ENCODE results near the gene PFDN2.

PFDN2 gene, protein sequence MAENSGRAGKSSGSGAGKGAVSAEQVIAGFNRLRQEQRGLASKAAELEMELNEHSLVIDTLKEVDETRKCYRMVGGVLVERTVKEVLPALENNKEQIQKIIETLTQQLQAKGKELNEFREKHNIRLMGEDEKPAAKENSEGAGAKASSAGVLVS

DNA sequence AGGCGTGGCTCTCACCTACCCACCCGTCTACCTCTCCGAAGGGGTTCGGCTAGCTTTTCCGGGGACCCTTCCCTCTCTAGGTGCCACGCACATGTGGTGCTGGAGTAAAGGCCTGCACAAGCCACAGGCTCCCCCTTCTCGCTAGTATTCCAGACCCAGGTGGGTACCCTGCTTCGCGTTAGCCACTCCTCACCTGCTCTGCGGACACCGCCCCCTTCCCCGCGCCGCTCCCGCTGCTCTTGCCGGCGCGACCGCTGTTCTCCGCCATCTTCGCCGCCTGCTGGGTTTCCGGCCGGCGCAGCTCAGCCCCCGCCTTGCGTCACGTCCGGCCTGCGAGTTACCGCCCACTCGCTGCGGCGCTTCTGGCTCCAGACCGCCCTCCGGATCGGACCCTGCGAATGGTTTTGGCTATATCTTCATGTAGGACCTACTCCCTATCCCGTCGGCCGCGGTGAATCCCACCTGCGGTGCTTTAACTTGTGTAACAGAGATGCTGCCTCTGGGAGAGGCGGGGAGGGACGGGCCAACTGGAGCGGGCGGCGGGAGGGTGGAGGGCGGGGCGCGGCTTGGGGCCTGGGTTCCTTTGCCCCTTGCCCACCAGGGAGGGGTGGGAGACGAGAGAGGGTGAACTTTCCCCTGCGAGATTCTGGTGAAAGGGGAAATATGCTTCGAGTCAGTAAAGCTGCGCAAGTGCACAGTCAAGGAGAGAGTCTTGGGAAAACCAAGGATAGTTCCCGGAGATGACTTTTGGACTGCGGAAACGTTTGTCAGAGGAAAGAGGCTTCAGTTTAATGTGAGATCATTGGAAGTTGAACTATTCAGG, at the start of gene PFDN2, which contains the start of gene NIT1:
PFDN2 (minus strand) TSS at position 279 of the 823 bp plus-strand sequence; CDS start at position 268, 11 bp downstream.
NIT1 (plus strand) TSS at position 347 of the 823 bp plus-strand sequence; CDS start at position 419, 72 bp downstream.
- Histone ChIP-seq H3K27me3 (ENCODE audit: control insufficient read depth in 2 of 2, insufficient read depth in 2 of 2, low read length in 2 of 2) (no peaks in the 10 kb centered on the region), H3K4me3 (ENCODE audit: low read length in 2 of 2) (peak within 1 kb of the TSS; percentile 76 to 98), H3K36me3 (ENCODE audit: control insufficient read depth in 2 of 2, insufficient read depth in 2 of 2, low read length in 2 of 2) (peaks cover 28 to 31% of the 10 kb centered on the region in 2 donors), H3K27ac (ENCODE audit: low read depth in 2 of 2, low read length in 2 of 2) (peak within 1 kb of the TSS; percentile 94 to 96), H3K9ac (ENCODE audit: low read depth in 1 of 2, low read length in 2 of 2) (peak within 1 kb of the TSS; percentile 80 to 94), H3K9me3 (ENCODE audit: control insufficient read depth in 2 of 2, low read length in 2 of 2) (no peaks in the 10 kb centered on the region), H3K4me1 (ENCODE audit: control insufficient read depth in 2 of 2, insufficient read depth in 2 of 2, low read length in 2 of 2) (peaks cover 27 to 28% of the 10 kb centered on the region in 2 donors)

DNA sequence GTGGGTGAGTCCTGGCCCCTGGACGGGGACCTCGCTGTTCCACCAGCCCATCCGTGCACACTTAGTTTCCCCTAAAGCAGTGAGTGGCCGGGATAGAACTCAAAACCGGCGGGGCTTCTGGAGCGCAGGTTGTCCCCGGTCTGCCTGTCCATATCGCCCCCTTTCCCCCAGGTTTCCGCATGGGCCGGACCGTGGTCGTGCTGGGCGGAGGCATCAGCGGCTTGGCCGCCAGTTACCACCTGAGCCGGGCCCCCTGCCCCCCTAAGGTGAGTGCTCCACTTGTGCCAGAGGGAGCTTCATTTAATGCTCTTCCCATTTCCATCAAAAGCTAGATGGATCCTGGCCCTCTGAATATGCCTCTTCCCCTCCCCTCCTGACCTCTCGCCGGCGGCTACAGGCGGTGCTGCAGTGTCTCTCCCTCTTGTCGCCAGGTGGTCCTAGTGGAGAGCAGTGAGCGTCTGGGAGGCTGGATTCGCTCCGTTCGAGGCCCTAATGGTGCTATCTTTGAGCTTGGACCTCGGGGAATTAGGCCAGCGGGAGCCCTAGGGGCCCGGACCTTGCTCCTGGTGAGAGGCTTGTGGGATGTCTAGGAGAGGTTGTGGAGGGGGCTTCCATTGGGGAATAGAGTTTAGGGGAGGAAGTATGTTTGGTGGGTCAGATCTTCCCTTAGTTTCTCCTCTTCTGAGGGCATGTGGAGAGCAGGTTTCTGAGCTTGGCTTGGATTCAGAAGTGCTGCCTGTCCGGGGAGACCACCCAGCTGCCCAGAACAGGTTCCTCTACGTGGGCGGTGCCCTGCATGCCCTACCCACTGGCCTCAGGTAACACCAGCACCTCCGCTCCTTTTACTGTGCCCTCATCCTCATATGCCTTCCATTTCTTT, 49.1 kb upstream of the PFDN2 start:
- H3K27me3 ChIP-seq (ENCODE audit: control insufficient read depth in 2 of 2, insufficient read depth in 2 of 2, low read length in 2 of 2), result no peaks in the 10 kb centered on the region
- H3K4me3 ChIP-seq (ENCODE audit: low read length in 2 of 2), result peak overlapping the region; percentile 95 to 96
- peak overlapping the region; percentile 51 to 93 for H3K27ac ChIP-seq (ENCODE audit: low read depth in 2 of 2, low read length in 2 of 2)
- H3K36me3 ChIP-seq (ENCODE audit: control insufficient read depth in 2 of 2, insufficient read depth in 2 of 2, low read length in 2 of 2), result peaks cover 20 to 25% of the 10 kb centered on the region in 2 donors
- peaks cover 14 to 20% of the 10 kb centered on the region in 2 donors for H3K4me1 ChIP-seq (ENCODE audit: control insufficient read depth in 2 of 2, insufficient read depth in 2 of 2, low read length in 2 of 2)
- peak overlapping the region; percentile 77 to 78 for H3K9ac ChIP-seq (ENCODE audit: low read depth in 1 of 2, low read length in 2 of 2)
- H3K9me3 ChIP-seq (ENCODE audit: control insufficient read depth in 2 of 2, low read length in 2 of 2), result no peaks in the 10 kb centered on the region

DNA sequence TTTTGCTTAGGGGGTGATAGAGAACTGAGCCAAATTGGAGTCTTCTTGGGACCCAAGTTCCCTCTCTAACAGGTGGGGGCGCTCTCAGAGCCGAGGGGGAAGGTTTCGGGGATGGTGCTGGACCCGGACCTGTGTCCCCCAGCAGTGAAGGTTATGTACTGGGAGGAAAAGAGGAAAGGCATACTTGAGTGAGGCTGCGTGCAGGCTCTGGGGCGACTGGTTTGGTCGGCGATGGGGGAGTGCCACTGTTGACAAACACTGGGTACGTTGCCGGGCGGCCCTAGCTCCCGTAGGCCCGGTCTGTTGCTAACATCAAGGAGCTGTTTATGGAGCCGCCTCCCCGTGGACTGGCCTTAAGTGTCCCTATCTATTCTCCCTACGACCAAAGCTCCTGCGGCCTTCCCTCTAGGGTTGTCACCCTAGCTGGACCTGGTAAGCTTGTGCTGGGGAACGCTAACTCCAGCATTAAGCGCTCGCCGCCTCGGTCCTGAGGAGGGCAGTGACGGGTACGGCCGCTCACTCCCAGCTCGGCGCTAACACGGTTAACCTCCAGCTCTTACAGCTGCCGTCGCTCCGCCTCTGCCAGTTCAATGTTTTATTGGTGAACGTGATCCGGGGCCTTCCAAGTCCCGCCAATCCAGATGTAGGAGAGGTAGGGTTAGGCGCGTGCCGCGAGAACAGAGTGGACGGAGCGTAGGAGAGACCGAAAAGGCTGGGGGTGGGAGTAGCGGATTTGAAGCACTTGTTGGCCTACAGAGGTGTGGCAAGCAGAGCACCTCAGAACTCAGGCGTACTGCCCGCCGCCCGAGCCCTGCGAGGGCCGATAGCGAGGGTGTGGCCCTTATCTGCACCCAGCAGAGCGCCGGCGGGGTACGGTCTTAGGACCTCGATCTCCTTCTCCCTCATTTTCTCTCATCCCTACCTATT, 48.2 kb upstream of the PFDN2 start, which contains the start of gene PPOX:
PPOX (plus strand) TSS at position 685 of the 927 bp plus-strand sequence. CDS start 422 bp downstream, outside the sequence.
- H3K27me3 ChIP-seq (ENCODE audit: control insufficient read depth in 2 of 2, insufficient read depth in 2 of 2, low read length in 2 of 2), result no peaks in the 10 kb centered on the region
- peak within 1 kb of the TSS; percentile 95 to 96 for H3K4me3 ChIP-seq (ENCODE audit: low read length in 2 of 2)
- peak within 1 kb of the TSS; percentile 89 to 93 for H3K27ac ChIP-seq (ENCODE audit: low read depth in 2 of 2, low read length in 2 of 2)
- peaks cover 18 to 22% of the 10 kb centered on the region in 2 donors for H3K4me1 ChIP-seq (ENCODE audit: control insufficient read depth in 2 of 2, insufficient read depth in 2 of 2, low read length in 2 of 2)
- H3K9ac ChIP-seq (ENCODE audit: low read depth in 1 of 2, low read length in 2 of 2), result peak within 1 kb of the TSS; percentile 78 to 83
- H3K36me3 ChIP-seq (ENCODE audit: control insufficient read depth in 2 of 2, insufficient read depth in 2 of 2, low read length in 2 of 2), result peaks cover 16 to 19% of the 10 kb centered on the region in 2 donors
- H3K9me3 ChIP-seq (ENCODE audit: control insufficient read depth in 2 of 2, low read length in 2 of 2), result no peaks in the 10 kb centered on the region

DNA sequence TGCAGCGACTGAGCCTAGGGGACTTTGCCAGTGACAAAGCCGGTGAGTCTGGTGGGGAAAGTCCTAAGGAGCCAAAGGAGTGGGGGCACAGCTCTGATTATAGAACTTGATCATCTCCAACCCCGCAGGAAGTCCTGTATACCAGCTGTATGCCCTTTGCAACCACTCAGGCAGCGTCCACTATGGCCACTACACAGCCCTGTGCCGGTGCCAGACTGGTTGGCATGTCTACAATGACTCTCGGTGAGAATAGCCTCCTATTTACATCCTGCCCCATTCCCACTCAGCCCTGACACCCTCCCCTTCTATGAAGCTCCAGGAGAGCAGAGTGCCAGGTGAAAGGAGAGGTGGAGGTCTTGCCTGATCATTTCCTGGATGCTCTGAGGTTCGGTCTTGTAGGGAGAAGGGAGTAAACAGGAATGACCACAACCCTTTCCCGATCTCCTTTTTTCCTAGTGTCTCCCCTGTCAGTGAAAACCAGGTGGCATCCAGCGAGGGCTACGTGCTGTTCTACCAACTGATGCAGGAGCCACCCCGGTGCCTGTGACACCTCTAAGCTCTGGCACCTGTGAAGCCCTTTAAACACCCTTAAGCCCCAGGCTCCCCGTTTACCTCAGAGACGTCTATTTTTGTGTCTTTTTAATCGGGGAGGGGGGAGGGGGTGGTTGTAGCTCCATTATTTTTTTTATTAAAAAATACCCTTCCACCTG, 47.2 kb upstream of the PFDN2 start:
- no peaks in the 10 kb centered on the region for H3K9me3 ChIP-seq (ENCODE audit: control insufficient read depth in 2 of 2, low read length in 2 of 2)
- peaks cover 12 to 13% of the 10 kb centered on the region in 2 donors for H3K36me3 ChIP-seq (ENCODE audit: control insufficient read depth in 2 of 2, insufficient read depth in 2 of 2, low read length in 2 of 2)
- H3K9ac ChIP-seq (ENCODE audit: low read depth in 1 of 2, low read length in 2 of 2), result peak overlapping the region; percentile 78 to 83
- H3K4me1 ChIP-seq (ENCODE audit: control insufficient read depth in 2 of 2, insufficient read depth in 2 of 2, low read length in 2 of 2), result peaks cover 25 to 27% of the 10 kb centered on the region in 2 donors
- H3K4me3 ChIP-seq (ENCODE audit: low read length in 2 of 2), result peak overlapping the region; percentile 95 to 96
- H3K27me3 ChIP-seq (ENCODE audit: control insufficient read depth in 2 of 2, insufficient read depth in 2 of 2, low read length in 2 of 2), result no peaks in the 10 kb centered on the region
- H3K27ac ChIP-seq (ENCODE audit: low read depth in 2 of 2, low read length in 2 of 2), result peak overlapping the region; percentile 89 to 93

DNA sequence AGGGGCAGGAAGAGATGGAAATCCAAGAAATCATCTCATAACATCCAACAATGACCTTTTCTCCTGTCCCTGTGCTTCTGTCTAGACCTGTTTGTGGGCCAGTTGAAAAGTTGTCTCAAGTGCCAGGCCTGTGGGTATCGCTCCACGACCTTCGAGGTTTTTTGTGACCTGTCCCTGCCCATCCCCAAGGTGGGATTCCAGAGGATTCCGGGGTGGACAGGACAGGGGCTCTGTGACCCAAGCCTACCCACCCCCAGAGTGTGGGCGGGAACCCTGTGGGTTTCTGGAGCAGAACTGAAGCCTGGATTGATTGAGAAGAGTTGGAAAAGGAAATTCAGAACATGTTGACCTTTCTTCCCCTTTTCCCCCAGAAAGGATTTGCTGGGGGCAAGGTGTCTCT, 46.0 kb upstream of the PFDN2 start:
- H3K9me3 ChIP-seq (ENCODE audit: control insufficient read depth in 2 of 2, low read length in 2 of 2), result no peaks in the 10 kb centered on the region
- peaks cover 31 to 35% of the 10 kb centered on the region in 2 donors for H3K4me1 ChIP-seq (ENCODE audit: control insufficient read depth in 2 of 2, insufficient read depth in 2 of 2, low read length in 2 of 2)
- H3K4me3 ChIP-seq (ENCODE audit: low read length in 2 of 2), result no peak overlapping the region
- peaks cover 12 to 13% of the 10 kb centered on the region in 2 donors for H3K36me3 ChIP-seq (ENCODE audit: control insufficient read depth in 2 of 2, insufficient read depth in 2 of 2, low read length in 2 of 2)
- no peaks in the 10 kb centered on the region for H3K27me3 ChIP-seq (ENCODE audit: control insufficient read depth in 2 of 2, insufficient read depth in 2 of 2, low read length in 2 of 2)
- no peak overlapping the region for H3K27ac ChIP-seq (ENCODE audit: low read depth in 2 of 2, low read length in 2 of 2)
- no peak overlapping the region for H3K9ac ChIP-seq (ENCODE audit: low read depth in 1 of 2, low read length in 2 of 2)

DNA sequence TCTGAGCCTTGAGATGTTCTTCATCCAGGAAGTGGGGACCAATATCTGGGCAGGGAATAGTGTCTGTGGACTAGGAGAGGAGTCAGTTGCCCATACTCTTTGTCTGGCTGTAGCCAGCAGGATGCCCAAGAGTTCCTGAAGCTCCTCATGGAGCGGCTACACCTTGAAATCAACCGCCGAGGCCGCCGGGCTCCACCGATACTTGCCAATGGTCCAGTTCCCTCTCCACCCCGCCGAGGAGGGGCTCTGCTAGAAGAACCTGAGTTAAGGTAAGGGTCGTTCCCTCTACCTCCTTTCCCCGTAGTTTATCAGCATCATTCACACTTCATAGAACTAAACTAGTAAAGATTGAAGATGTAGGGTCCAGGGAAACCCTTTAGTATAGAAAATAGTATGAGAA, 45.0 kb upstream of the PFDN2 start:
- H3K9me3 ChIP-seq (ENCODE audit: control insufficient read depth in 2 of 2, low read length in 2 of 2), result no peaks in the 10 kb centered on the region
- peaks cover 33 to 36% of the 10 kb centered on the region in 2 donors for H3K4me1 ChIP-seq (ENCODE audit: control insufficient read depth in 2 of 2, insufficient read depth in 2 of 2, low read length in 2 of 2)
- H3K36me3 ChIP-seq (ENCODE audit: control insufficient read depth in 2 of 2, insufficient read depth in 2 of 2, low read length in 2 of 2), result peaks cover 13 to 17% of the 10 kb centered on the region in 2 donors
- no peak overlapping the region for H3K4me3 ChIP-seq (ENCODE audit: low read length in 2 of 2)
- no peaks in the 10 kb centered on the region for H3K27me3 ChIP-seq (ENCODE audit: control insufficient read depth in 2 of 2, insufficient read depth in 2 of 2, low read length in 2 of 2)
- H3K9ac ChIP-seq (ENCODE audit: low read depth in 1 of 2, low read length in 2 of 2), result no peak overlapping the region
- no peak overlapping the region for H3K27ac ChIP-seq (ENCODE audit: low read depth in 2 of 2, low read length in 2 of 2)

DNA sequence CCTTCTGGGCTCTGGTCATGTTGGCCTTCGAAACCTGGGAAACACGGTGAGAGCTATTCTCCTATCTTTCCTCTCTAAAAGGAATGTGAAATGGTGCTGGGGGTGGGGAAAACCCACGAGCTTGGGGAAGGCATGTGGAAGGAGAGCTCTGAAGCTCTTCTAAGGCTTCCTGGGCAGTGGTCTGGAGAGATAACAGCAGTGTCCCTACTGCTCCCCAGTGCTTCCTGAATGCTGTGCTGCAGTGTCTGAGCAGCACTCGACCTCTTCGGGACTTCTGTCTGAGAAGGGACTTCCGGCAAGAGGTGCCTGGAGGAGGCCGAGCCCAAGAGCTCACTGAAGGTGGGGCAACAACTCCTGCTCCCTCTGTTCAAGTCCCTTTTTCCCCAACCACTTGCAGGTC, 44.2 kb upstream of the PFDN2 start:
- H3K4me1 ChIP-seq (ENCODE audit: control insufficient read depth in 2 of 2, insufficient read depth in 2 of 2, low read length in 2 of 2), result peaks cover 30 to 33% of the 10 kb centered on the region in 2 donors
- H3K27me3 ChIP-seq (ENCODE audit: control insufficient read depth in 2 of 2, insufficient read depth in 2 of 2, low read length in 2 of 2), result no peaks in the 10 kb centered on the region
- H3K36me3 ChIP-seq (ENCODE audit: control insufficient read depth in 2 of 2, insufficient read depth in 2 of 2, low read length in 2 of 2), result peaks cover 16 to 25% of the 10 kb centered on the region in 2 donors
- H3K4me3 ChIP-seq (ENCODE audit: low read length in 2 of 2), result no peak overlapping the region
- no peaks in the 10 kb centered on the region for H3K9me3 ChIP-seq (ENCODE audit: control insufficient read depth in 2 of 2, low read length in 2 of 2)
- no peak overlapping the region for H3K9ac ChIP-seq (ENCODE audit: low read depth in 1 of 2, low read length in 2 of 2)
- H3K27ac ChIP-seq (ENCODE audit: low read depth in 2 of 2, low read length in 2 of 2), result no peak overlapping the region

DNA sequence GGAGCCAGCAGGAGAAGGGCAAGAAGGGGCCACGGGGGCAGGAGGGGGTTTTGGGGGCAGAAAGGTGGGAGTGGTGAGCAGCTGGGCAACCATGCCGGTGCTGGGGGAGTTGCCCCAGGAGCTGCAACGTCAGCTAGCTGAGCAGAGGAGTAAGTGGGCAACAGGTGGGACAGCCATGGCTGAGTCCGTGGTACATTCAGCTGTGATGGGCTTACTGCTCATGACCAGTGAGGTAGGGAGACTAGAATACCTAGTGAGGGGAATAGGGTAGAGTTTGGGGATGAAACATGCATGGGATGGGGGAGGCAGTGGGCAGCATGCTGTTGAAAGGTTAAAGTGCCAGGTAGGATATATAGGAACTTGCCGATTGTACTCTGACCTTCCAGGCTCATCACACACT, 43.8 kb upstream of the PFDN2 start:
- Histone ChIP-seq H3K36me3 (ENCODE audit: control insufficient read depth in 2 of 2, insufficient read depth in 2 of 2, low read length in 2 of 2) (peaks cover 18 to 28% of the 10 kb centered on the region in 2 donors), H3K4me1 (ENCODE audit: control insufficient read depth in 2 of 2, insufficient read depth in 2 of 2, low read length in 2 of 2) (peaks cover 26 to 30% of the 10 kb centered on the region in 2 donors), H3K27ac (ENCODE audit: low read depth in 2 of 2, low read length in 2 of 2) (no peak overlapping the region), H3K9ac (ENCODE audit: low read depth in 1 of 2, low read length in 2 of 2) (no peak overlapping the region), H3K27me3 (ENCODE audit: control insufficient read depth in 2 of 2, insufficient read depth in 2 of 2, low read length in 2 of 2) (no peaks in the 10 kb centered on the region), H3K9me3 (ENCODE audit: control insufficient read depth in 2 of 2, low read length in 2 of 2) (no peaks in the 10 kb centered on the region), H3K4me3 (ENCODE audit: low read length in 2 of 2) (no peak overlapping the region)

Measured in mucosa of rectum (tissue), 2 donors.